ENCODE measurements around the gene CEP85. TPM values are rescaled to one million over a fixed set of nuclear protein-coding genes. Genes with fewer than 3 reads are reported as not detected.
"Not testable (repeated sequence)": the region's sequence is repeated elsewhere in the genome, so short reads cannot be mapped to it uniquely, and the experiment has no call there.

Gene CEP85
- total and polyA plus RNA-seq, 5 experiments from 2014 or later: 3.9 to 21.9 (median 9.8) TPM

DNA sequence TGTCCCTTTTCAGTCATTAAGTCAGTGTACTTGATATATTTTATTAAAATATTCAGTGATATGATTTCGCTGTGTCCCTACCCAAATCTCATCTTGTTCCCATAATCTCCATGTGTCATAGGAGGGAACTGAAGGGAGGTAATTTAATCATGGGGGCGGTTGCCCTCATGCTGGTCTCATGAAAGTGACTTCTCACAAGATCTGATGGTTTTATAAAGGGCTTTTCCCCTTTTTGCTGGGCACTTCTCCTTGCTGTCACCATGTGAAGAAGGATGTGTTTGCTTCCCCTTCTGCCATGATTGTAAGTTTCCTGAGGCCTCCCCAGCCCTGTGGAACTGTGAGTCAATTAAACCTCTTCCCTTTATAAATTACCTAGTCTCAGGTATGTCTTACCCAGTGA, 3.3 kb upstream of the CEP85 start:
- H3K27ac Mint-ChIP-seq, ATAC-seq, H3K36me3 Mint-ChIP-seq, H3K9me3 Mint-ChIP-seq, DNase-seq, H3K4me3 Mint-ChIP-seq: not testable (repeated sequence)
- peaks cover 12 to 26% (median 22%) of the 10 kb centered on the region in 4 donors for H3K4me1 Mint-ChIP-seq
- peaks cover 4 to 17% (median 10%) of the 10 kb centered on the region in 5 donors for H3K27me3 Mint-ChIP-seq
- POLR2A ChIA-PET: interaction anchor here (1.3 kb wide), 1 partner anchor 92 kb away, joined by 5 read pairs; no protein-coding TSS in a partner anchor

DNA sequence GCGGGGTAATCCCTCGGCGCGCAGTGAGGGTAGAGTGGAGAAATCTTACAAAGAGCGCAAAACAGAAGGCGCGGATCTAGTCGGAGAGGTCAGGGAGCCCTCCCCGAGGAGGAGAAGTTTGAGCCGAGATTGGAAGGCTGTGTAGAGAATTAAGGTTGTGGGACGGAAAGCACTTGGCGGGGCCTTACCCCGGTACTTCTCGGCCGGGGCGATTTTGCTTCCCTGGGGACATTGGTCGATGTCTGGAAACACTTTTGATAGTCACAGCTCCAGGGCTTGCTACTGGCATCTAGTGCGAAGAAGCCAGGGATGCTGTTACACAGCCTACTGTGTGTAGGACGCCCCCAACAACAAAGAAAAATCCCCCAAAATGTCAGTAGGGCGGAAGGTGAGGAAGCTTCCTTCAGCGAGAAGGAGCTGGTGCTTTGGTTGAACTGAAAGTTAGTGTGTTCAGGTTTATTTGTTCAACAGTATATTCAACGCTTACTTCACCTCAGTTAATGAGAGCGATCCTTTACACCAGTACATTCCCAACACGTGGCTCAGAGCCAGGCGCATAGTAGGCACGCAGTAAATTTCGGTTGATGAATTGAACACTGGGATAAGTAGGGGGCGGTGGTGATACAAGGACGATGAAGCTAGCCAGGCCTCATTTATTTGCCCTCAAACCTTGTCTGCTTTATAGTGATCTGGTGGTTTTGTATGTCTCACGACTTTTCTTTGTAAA, 807 bp downstream of the CEP85 start:
- Mint-ChIP-seq H3K27me3 (no peaks in the 10 kb centered on the region), H3K27ac (peak overlapping the region; percentile 80 to 98 (median 96)), H3K4me1 (peaks cover 20 to 40% (median 35%) of the 10 kb centered on the region in 4 donors), H3K36me3 (peaks cover 0 to 5% (median 0%) of the 10 kb centered on the region in 3 donors), H3K4me3 (peak overlapping the region; percentile 92 to 99 (median 98)), H3K9me3 (no peaks in the 10 kb centered on the region)
- POLR2A ChIA-PET: interaction anchor here (0.5 to 2.4 kb wide), 17 partner anchors 33 to 693 kb away, joined by 3 to 26 read pairs (median 4); partner anchors contain the start of genes CD52, PDIK1L, SH3BGRL3 and ZNF593
- ATAC-seq (no peak), DNase-seq (peak in 2 of 10 donors; percentile 35 to 39)

DNA sequence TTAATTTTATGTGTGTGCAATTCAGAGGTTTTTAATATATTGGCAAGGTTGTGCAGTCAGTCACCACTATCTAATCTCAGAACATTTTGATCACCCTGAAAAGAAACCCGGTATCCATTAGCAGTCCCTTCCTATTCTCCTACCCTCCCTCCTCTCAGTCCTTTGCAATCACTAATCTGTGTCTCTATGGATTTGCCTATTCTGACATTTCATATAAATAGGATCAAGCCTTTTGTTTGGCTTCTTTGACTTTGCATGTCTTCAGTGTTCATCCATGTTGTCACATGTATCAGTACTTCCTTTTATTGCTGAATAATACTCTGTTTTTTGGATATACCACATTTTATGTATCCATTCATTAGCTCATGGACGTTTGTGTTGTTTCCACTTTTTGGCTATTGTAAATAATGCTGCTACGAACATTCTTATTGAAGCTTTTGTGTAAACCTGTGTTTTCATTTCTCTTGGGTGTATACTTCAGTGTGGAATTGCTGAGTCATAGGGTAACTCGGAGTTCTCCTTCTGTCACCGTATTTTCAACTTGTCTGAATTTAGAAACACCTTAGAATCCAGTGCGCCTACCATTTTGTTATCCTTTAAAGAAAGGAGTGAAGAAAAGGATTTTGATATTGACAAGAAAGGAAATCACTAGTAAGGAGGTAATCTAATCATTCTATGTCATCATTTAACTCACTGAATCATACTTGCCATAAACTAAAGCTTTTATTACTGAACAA, 3.4 kb downstream of the CEP85 start:
- H3K36me3 Mint-ChIP-seq: peaks cover 0 to 26% (median 1%) of the 10 kb centered on the region in 3 donors
- H3K4me3 Mint-ChIP-seq: no peak overlapping the region
- no peaks in the 10 kb centered on the region for H3K27me3 Mint-ChIP-seq
- POLR2A ChIA-PET: interaction anchor here (0.6 kb wide), 1 partner anchor 146 kb away, joined by 4 read pairs; no protein-coding TSS in a partner anchor
- no peak overlapping the region for H3K27ac Mint-ChIP-seq
- no peaks in the 10 kb centered on the region for H3K9me3 Mint-ChIP-seq
- peaks cover 20 to 40% (median 35%) of the 10 kb centered on the region in 4 donors for H3K4me1 Mint-ChIP-seq
- no peak for DNase-seq
- ATAC-seq: no peak

DNA sequence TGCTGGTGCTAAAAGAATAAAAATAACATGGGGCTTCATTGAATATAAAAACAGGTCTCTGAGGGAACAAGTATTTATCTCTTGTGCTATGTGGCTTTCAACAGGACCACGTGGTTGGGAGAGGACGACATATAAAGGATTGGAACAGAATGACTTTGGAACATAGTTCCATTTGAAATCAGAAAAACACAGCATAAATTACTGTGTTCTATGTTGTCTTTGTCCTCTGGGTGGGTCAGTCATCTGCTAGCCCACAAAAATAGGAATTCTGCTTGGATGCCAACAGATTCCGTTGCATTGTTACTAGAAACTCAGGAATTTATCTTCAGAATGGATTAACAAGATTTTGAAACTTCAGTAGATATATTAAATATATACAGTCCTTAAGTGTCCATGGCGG, 5.9 kb downstream of the CEP85 start:
- Mint-ChIP-seq H3K27ac (no peak overlapping the region), H3K4me1 (peaks cover 16 to 27% (median 25%) of the 10 kb centered on the region in 4 donors), H3K9me3 (no peaks in the 10 kb centered on the region), H3K4me3 (no peak overlapping the region), H3K27me3 (no peaks in the 10 kb centered on the region), H3K36me3 (peaks cover 0 to 48% (median 7%) of the 10 kb centered on the region in 3 donors)
- DNase-seq: no peak
- POLR2A ChIA-PET: no interaction called here
- no peak for ATAC-seq

DNA sequence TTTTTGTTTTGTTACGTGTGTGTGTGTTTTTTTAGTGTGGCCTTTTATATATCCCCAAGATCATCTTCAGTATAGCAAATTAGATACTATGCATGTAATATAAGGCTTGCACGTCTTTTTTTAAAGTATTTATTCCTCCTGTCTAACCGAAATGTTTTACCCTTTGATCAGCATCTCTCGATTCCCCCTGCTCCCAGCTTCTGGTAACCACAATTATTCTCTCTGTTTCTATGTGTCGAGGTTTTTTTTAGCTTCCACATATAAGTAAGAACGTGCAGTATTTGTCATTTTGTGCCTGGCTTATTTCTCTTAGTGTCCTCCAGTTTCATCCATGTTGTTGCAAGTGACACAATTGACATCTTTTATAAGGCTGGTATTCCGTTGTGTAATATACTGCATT, 18.7 kb downstream of the CEP85 start:
- Mint-ChIP-seq H3K27me3 (no peaks in the 10 kb centered on the region), H3K4me3 (no peak overlapping the region), H3K4me1 (peaks cover 0 to 3% (median 2%) of the 10 kb centered on the region in 4 donors), H3K9me3 (no peaks in the 10 kb centered on the region), H3K27ac (no peak overlapping the region), H3K36me3 (peaks cover 0 to 72% (median 10%) of the 10 kb centered on the region in 3 donors)
- ATAC-seq: no peak
- no peak for DNase-seq
- POLR2A ChIA-PET: no interaction called here

DNA sequence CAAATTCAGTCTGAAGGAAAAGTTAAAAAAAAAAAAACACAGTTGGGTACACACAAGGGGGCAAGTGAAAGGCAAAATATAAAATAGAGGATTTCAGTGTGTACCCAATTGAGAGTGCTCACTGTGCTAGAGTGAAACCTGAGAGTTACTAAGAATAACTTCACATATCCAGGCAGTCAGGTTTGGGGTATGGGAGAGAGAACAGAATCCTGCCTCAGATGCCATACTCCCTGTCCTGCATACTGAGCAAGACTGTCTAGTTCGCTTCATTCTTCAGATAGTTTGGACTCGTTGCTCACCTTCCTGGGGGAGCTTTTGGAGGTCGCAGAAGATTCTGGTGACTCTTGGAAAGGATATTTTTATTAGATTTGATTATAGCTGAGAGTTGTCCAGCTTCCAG, 20.4 kb downstream of the CEP85 start:
- no peak for DNase-seq
- H3K4me3 Mint-ChIP-seq: no peak overlapping the region
- no peaks in the 10 kb centered on the region for H3K9me3 Mint-ChIP-seq
- peaks cover 0 to 3% (median 1%) of the 10 kb centered on the region in 4 donors for H3K4me1 Mint-ChIP-seq
- peaks cover 3 to 77% (median 10%) of the 10 kb centered on the region in 3 donors for H3K36me3 Mint-ChIP-seq
- peak overlapping the region in 2 of 10 donors; percentile 18 to 38 for H3K27ac Mint-ChIP-seq
- POLR2A ChIA-PET: no interaction called here
- H3K27me3 Mint-ChIP-seq: no peaks in the 10 kb centered on the region
- ATAC-seq: no peak

DNA sequence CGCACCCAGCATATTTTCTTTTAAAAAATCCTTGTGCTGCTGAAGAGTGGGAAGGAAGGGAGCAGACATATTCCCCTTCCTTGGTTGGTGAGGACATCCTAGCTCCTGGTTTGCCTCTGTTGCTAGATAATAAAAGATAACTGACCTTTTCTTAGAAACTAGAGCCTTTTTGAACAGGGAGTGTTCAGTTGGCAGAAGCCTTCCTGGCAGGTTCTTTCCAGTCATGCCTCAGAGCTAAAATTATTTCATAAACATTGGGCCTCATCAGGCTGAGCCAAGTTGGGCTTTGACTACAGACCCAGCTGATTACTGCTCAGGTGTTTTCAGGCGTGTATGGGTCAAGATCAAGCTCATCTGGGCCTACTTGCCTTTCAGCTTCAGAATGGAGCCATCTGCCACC, 23.2 kb downstream of the CEP85 start:
- Mint-ChIP-seq H3K27ac (peak overlapping the region in 1 of 10 donors; percentile 28), H3K4me1 (peaks cover 0 to 3% (median under 1%) of the 10 kb centered on the region in 4 donors), H3K4me3 (no peak overlapping the region), H3K36me3 (peaks cover 6 to 85% (median 11%) of the 10 kb centered on the region in 3 donors), H3K27me3 (no peaks in the 10 kb centered on the region), H3K9me3 (no peaks in the 10 kb centered on the region)
- POLR2A ChIA-PET: no interaction called here
- ATAC-seq (no peak), DNase-seq (no peak)

DNA sequence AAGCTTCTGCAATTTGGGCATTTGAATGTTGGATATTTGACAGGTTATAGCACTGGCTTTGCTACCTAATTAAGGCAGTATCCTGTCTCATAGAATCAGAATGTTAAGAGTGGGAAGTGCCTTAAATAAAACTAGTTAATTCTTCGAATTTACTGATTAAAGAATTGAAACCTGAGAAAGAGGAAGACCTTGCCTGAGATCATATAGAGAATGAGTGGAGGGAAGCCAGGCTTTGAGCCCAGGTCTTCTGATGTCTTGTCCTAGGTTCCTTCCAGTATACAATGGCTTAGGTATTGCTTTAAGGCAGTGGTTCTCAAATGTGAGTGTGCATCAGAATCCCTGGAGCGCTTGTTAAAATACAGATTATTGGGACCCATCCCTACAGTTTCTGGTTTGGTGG, 25.0 kb downstream of the CEP85 start:
- H3K4me1 Mint-ChIP-seq: peaks cover 0 to 3% (median under 1%) of the 10 kb centered on the region in 4 donors
- DNase-seq (no peak), ATAC-seq (no peak)
- no peaks in the 10 kb centered on the region for H3K9me3 Mint-ChIP-seq
- H3K27ac Mint-ChIP-seq: no peak overlapping the region
- POLR2A ChIA-PET: interaction anchor here (0.6 kb wide), 1 partner anchor 1847 kb away, joined by 3 read pairs; no protein-coding TSS in a partner anchor
- peaks cover 6 to 92% (median 17%) of the 10 kb centered on the region in 3 donors for H3K36me3 Mint-ChIP-seq
- H3K27me3 Mint-ChIP-seq: no peaks in the 10 kb centered on the region
- H3K4me3 Mint-ChIP-seq: no peak overlapping the region

DNA sequence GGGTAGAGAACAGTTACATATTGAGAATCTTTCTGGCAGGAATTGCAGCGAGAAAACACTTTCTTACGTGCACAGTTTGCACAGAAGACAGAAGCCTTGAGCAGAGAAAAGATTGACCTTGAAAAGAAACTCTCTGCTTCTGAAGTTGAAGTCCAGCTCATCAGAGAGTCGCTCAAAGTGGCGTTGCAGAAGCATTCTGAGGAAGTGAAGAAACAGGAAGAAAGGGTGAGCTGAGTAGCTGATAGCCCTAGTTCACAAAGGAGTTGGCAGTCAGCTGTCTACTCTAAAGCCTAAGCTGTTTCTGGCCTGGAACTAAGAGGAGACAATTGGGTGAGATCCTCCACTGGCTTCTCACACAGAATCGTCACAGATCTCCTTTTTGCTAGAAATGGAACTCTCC, 25.6 kb downstream of the CEP85 start:
- peaks cover 6 to 95% (median 17%) of the 10 kb centered on the region in 3 donors for H3K36me3 Mint-ChIP-seq
- no peak overlapping the region for H3K4me3 Mint-ChIP-seq
- H3K9me3 Mint-ChIP-seq: no peaks in the 10 kb centered on the region
- DNase-seq (no peak), ATAC-seq (no peak)
- no peaks in the 10 kb centered on the region for H3K4me1 Mint-ChIP-seq
- POLR2A ChIA-PET: no interaction called here
- H3K27ac Mint-ChIP-seq: no peak overlapping the region
- no peaks in the 10 kb centered on the region for H3K27me3 Mint-ChIP-seq

DNA sequence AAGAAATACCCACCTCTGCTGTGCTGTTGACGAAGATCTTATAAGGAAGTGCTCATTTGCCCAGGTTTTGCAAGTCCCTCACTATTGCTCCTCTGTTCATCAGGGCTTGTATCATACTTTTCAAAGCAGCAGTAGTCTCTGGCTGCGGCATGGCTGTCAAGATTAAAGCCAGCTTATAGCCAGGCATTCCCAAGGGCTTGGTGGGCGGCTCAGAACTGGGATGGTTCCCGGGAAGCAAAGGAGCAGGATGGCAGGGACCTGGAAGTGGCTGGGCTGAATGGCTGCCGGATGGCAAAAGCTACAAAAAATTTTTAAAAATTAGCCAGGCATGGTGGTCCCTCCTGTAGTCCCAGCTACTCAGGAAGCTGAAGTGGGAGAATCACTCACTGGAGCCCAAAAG, 29.2 kb downstream of the CEP85 start:
- peaks cover 0 to 3% (median under 1%) of the 10 kb centered on the region in 4 donors for H3K4me1 Mint-ChIP-seq

DNA sequence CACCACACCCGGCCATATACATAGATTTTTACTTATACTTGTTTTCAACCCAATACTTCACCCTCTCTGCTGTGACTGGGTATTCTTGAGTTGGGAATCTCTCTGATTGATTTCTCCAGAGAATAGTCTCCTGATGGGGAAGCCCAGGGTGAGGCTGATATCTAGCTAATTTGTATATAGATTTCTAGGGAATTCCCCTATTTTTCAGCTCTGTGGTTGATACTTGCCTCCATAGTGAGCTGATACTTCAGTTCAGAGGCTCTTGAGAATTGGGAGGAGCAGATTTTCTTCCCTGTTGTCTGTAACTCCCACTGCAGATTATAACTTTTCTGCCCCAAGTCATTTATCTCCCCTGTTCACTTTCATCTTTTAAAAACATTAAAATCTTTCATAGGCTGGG, 31.4 kb downstream of the CEP85 start:
- Mint-ChIP-seq H3K27me3 (no peaks in the 10 kb centered on the region), H3K4me3 (no peak overlapping the region), H3K36me3 (peaks cover 12 to 90% (median 41%) of the 10 kb centered on the region in 3 donors), H3K9me3 (peaks cover 0 to 19% (median 10%) of the 10 kb centered on the region in 9 donors), H3K27ac (no peak overlapping the region), H3K4me1 (peaks cover 0 to 3% (median under 1%) of the 10 kb centered on the region in 4 donors)
- POLR2A ChIA-PET: no interaction called here
- DNase-seq (no peak), ATAC-seq (no peak)

More for the DNA sequence above, 29.2 kb downstream of the CEP85 start:
- peaks cover 8 to 91% (median 25%) of the 10 kb centered on the region in 3 donors for H3K36me3 Mint-ChIP-seq
- no peak for DNase-seq
- no peaks in the 10 kb centered on the region for H3K27me3 Mint-ChIP-seq
- ATAC-seq: no peak
- peaks cover 0 to 3% (median 0%) of the 10 kb centered on the region in 9 donors for H3K9me3 Mint-ChIP-seq
- H3K27ac Mint-ChIP-seq: peak overlapping the region in 3 of 10 donors; percentile 4 to 74 (median 21)
- no peak overlapping the region for H3K4me3 Mint-ChIP-seq
- POLR2A ChIA-PET: no interaction called here

DNA sequence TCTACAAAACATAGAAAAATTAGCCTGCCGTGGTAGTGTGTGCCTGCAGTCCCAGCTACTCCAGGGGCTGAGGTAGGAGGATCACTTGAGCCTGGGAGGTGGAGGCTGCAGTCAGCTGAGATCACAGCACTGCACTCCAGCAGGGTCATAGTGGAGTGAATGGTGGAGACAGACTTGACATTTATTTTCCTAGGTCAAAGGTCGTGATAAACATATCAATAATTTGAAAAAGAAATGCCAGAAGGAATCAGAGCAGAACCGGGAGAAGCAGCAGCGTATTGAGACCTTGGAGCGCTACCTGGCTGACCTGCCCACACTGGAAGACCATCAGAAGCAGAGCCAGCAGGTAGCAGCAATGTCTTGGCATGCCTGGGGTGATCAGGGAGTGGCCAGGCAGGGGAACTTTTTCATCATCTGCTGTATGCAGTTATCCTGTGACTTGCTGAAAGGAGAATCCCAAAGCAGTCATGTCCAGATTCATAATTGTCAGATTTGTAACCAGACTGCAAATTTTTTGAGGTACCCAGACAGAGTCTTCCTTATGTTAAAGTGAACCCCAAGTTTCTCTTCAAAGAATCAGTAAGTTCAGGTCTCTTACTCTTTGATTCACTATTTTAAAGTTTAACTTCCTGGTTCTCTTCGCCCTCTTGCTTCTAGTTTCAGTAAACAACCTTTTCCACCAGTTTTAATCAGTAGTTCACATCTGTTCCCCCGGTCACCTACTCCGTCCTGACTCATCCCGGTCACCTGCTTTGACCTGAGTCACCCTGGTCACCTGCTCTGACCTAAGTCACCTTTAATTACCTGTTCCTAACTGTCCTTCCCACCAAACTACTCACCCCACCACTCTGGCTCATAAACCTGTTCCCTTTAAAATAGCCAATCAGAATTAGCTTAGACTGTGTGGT, 34.5 kb downstream of the CEP85 start:
- Mint-ChIP-seq H3K4me1 (peaks cover 0 to 3% (median under 1%) of the 10 kb centered on the region in 4 donors), H3K4me3 (no peak overlapping the region), H3K9me3 (peaks cover 0 to 19% (median 10%) of the 10 kb centered on the region in 9 donors), H3K27ac (no peak overlapping the region), H3K36me3 (peaks cover 12 to 84% (median 41%) of the 10 kb centered on the region in 3 donors), H3K27me3 (no peaks in the 10 kb centered on the region)
- no peak for DNase-seq
- ATAC-seq: no peak
- POLR2A ChIA-PET: interaction anchor here (0.9 kb wide), 1 partner anchor 49 kb away, joined by 3 read pairs; the partner anchor contains the start of gene CD52

Data from naive thymus-derived CD8-positive, alpha-beta T cell (primary cell).